Lung (tissue), 12 donors: ENCODE measurements around the gene UBTD2. TPM values are rescaled to one million over a fixed set of nuclear protein-coding genes. Genes with fewer than 3 reads are reported as not detected.

ENCODE experiments used
- ATAC-seq: fragments of 200-7000 bp; cut with Tn5 transposase; one replicate; pipeline ENCODE4 v1.9.1; 2020; ENCODE audit warnings: moderate number of reproducible peaks; ENCODE audit not compliant: insufficient read depth, low FRiP score
- DNase-seq, 3 donors: peaks; one replicate each; pipeline ENCODE4 v3.0.0-alpha.2; 2013 to 2017
- H3K27ac ChIP-seq, 2 donors: one replicate each; pipeline ENCODE4 v1.5.1; 2013; ENCODE audit warnings: mild to moderate bottlenecking in 2 of 2, moderate library complexity in 2 of 2, control low read depth in 1 of 2, inconsistent platforms in 1 of 2, low read depth in 1 of 2, low read length in 1 of 2
- H3K27me3 ChIP-seq, 3 donors: one replicate each; pipeline ENCODE4 v1.5.1; 2013; ENCODE audit warnings: low read length in 2 of 3; ENCODE audit not compliant: control insufficient read depth in 3 of 3, insufficient read depth in 3 of 3
- H3K36me3 ChIP-seq, 4 donors: one replicate each; pipeline ENCODE4 v1.5.1; 2013; ENCODE audit warnings: low read length in 4 of 4, mild to moderate bottlenecking in 1 of 4, moderate library complexity in 1 of 4; ENCODE audit not compliant: control insufficient read depth in 4 of 4, insufficient read depth in 4 of 4
- H3K4me1 ChIP-seq, 5 donors: one replicate each; pipeline ENCODE4 v1.5.1; 2013; ENCODE audit warnings: low read length in 5 of 5, mild to moderate bottlenecking in 2 of 5, moderate library complexity in 1 of 5; ENCODE audit not compliant: control insufficient read depth in 5 of 5, insufficient read depth in 5 of 5
- H3K4me3 ChIP-seq: one replicate; pipeline ENCODE4 v1.5.1; 2013; ENCODE audit warnings: mild to moderate bottlenecking, control low read depth, moderate library complexity
- H3K9ac ChIP-seq, 2 donors: one replicate each; pipeline ENCODE4 v1.5.1; 2013; ENCODE audit warnings: low read length in 2 of 2, control low read depth in 1 of 2; ENCODE audit not compliant: insufficient read depth in 1 of 2
- H3K9me3 ChIP-seq, 4 donors: one replicate each; pipeline ENCODE4 v1.5.1; 2013; ENCODE audit warnings: low read length in 3 of 4, mild to moderate bottlenecking in 1 of 4, moderate library complexity in 1 of 4; ENCODE audit not compliant: control insufficient read depth in 4 of 4, insufficient read depth in 3 of 4
- WGBS, 2 donors: extraction: QIAGEN DNeasy Blood & Tissue Kit; methylation state at CpG; one replicate each; pipeline ENCODE4 v1.1.7; 2013; 5-methylcytosine and 5-hydroxymethylcytosine counted together
- polyA plus RNA-seq, 2 donors: library from polyadenylated mRNA; stranded (reverse); fragments of 200-250 nt; gene quantifications; one replicate each; pipeline ENCODE4 v1.2.1, GENCODE V29; 2013
- total RNA-seq, 2 donors: library from RNA; depleted of rRNA in 1 of 2; stranded (reverse); fragments of >200 nt in 1 of 2; gene quantifications; one replicate each; pipeline ENCODE4 v1.2.1, GENCODE V29; 2014 to 2021
- TF ChIP-seq, protein P1 (sequence below): IDR thresholded peaks from 2 replicates; pipeline ENCODE4 v1.5.1; 2012; ENCODE audit warnings: mild to moderate bottlenecking; ENCODE audit errors: control extremely low read depth, extremely low read depth
- donor health status: control.
- donor health status: control.
- donor health status: Bipolar disorder and iron deficiency.
- donor health status: healthy.
- donor health status: DM: yes; HTN: yes; CAD: no.

The UBTD2 gene
- total and polyA plus RNA-seq, 4 donors = 8.1 to 53.5 (median 11.3) TPM

DNA sequence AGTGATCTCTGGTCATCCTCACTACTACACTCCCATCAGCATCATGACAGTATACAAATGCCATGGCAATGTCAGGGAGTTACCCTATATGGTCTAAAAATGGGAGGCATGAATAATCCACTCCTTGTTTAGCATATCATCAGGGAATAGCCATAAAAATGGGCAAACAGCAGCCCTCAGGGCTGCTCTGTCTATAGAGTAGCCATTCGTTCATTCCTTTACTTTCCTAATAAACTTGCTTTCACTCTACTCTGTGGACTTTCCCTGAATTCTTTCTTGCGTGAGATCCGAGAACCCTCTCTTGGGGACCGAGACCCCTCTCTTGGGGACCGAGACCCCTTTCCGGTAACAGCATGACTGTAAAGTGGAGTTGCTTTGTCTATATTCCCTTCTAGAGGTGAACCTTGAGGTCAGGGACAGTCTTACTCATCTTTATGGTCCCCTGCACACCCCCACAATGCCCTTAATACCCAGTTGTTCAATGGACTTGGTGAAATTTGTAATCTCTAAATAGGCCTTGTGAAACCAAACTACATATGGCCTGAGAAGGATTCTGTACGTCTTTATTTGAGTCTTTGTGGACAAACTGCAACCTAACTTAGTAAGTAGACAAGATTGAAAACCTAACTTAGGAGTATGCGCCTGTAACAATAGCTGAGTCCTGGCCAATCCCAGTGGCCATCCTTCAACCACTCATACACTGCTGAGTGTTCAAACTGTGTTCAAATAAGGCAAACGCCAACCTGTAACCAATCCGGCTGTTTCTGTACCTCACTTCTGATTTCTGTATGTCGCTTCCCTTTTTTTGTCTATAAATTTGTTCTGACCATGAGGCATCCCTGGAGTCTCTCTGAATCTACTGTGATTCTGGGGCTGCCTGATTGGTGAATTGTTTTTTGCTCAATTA is 32.3 kb upstream of the UBTD2 start:
- DNase-seq (no peak), ATAC-seq (no peak)
- Histone ChIP-seq H3K9me3 (no peaks in the 10 kb centered on the region), H3K36me3 (no peaks in the 10 kb centered on the region), H3K27me3 (no peaks in the 10 kb centered on the region), H3K27ac (no peak overlapping the region), H3K9ac (no peak overlapping the region), H3K4me1 (no peaks in the 10 kb centered on the region), H3K4me3 (no peak overlapping the region)
- WGBS, 2 donors = 93% methylated on average over 11 of the region's 11 CpGs
- TF ChIP-seq, protein P1, sequence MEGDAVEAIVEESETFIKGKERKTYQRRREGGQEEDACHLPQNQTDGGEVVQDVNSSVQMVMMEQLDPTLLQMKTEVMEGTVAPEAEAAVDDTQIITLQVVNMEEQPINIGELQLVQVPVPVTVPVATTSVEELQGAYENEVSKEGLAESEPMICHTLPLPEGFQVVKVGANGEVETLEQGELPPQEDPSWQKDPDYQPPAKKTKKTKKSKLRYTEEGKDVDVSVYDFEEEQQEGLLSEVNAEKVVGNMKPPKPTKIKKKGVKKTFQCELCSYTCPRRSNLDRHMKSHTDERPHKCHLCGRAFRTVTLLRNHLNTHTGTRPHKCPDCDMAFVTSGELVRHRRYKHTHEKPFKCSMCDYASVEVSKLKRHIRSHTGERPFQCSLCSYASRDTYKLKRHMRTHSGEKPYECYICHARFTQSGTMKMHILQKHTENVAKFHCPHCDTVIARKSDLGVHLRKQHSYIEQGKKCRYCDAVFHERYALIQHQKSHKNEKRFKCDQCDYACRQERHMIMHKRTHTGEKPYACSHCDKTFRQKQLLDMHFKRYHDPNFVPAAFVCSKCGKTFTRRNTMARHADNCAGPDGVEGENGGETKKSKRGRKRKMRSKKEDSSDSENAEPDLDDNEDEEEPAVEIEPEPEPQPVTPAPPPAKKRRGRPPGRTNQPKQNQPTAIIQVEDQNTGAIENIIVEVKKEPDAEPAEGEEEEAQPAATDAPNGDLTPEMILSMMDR = no peak

DNA sequence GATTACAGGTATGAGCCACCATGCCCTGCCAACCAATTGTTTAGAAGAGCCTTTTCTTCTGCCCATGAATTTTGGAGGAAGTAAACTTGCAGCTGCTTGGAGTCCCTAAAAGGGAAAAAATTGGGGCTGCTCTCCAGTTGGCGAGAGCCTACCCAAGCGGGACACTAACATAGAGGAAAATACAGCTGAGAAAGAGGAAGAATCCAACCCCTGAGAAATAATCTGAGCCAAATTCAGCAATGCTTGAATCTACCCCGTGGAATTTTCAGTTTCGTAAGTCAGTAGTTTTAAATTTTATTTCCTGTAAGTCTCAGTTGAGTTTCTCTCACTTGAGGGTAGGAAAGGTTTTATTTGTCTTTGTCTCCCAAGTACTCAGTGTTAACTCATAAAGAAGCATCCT is 30.4 kb upstream of the UBTD2 start:
- H3K9ac ChIP-seq = no peak overlapping the region
- WGBS, 2 donors = 66 to 82% methylated on average over 4 of the region's 4 CpGs
- no peak overlapping the region for H3K4me3 ChIP-seq
- DNase-seq (no peak), ATAC-seq (no peak)
- H3K4me1 ChIP-seq = no peaks in the 10 kb centered on the region
- H3K27ac ChIP-seq = no peak overlapping the region
- H3K36me3 ChIP-seq = no peaks in the 10 kb centered on the region
- no peaks in the 10 kb centered on the region for H3K9me3 ChIP-seq
- TF ChIP-seq, protein P1 = no peak
- no peaks in the 10 kb centered on the region for H3K27me3 ChIP-seq

DNA sequence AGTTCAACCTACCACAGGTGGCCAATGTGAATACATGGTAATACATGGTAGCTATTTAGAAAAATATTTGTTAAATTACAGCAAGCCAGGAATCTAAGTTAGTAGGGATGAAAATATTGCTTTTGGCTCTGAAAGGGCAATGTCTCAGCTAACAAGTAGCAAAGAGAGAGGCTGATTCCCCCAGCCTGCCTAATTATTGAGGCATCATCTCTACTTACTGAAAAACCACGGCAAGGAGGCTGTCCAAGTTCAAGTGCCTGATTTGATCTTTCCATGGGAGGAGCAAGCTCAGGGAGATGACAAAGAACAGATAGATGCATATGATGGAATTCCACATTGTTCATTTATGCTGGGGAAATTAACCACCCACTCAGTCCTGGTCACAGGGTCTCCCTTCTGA is 28.7 kb upstream of the UBTD2 start:
- H3K9ac ChIP-seq = no peak overlapping the region
- TF ChIP-seq, protein P1 = no peak

DNA sequence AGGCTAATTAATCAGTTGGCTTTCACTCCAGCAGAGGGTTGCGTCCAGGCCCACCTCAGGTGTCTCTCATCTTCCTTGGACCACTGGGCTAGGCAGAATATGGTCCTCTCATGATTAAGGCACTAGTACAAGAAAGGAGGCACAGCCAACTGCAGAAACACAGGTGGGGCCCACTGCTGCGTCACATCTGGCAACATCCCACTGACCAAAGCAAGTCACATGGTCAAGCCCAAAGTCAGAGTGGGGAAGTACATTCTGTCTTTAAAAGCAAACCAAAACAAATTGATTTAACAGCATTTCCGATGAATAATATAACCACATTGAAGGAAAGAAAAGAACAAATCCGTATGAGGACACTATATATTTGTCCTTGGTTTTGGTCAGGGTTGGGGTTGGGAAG is 28.0 kb upstream of the UBTD2 start:
- ATAC-seq = no peak
- WGBS, 2 donors = 82 to 89% methylated on average over 4 of the region's 4 CpGs
- H3K4me3 ChIP-seq = no peak overlapping the region
- no peak for DNase-seq
- H3K27me3 ChIP-seq = no peaks in the 10 kb centered on the region
- TF ChIP-seq, protein P1 = no peak
- no peak overlapping the region for H3K27ac ChIP-seq
- H3K4me1 ChIP-seq = no peaks in the 10 kb centered on the region
- H3K9me3 ChIP-seq = no peaks in the 10 kb centered on the region
- no peak overlapping the region for H3K9ac ChIP-seq
- H3K36me3 ChIP-seq = no peaks in the 10 kb centered on the region

More for the DNA sequence above, 28.7 kb upstream of the UBTD2 start:
- Histone ChIP-seq H3K4me1 (no peaks in the 10 kb centered on the region), H3K27ac (no peak overlapping the region), H3K4me3 (no peak overlapping the region), H3K9me3 (no peaks in the 10 kb centered on the region), H3K36me3 (no peaks in the 10 kb centered on the region), H3K27me3 (no peaks in the 10 kb centered on the region)
- no peak for DNase-seq
- 57 to 79% methylated on average over 1 of the region's 1 CpG for WGBS, 2 donors
- ATAC-seq = no peak
